NB4 (cell line): ENCODE data around the gene ZFP91.

Source experiments
- POLR2A ChIP-seq: IDR thresholded peaks from 2 replicates; pipeline ENCODE4 v1.6.1; 2011; ENCODE audit warnings: mild to moderate bottlenecking; ENCODE audit not compliant: insufficient read length; ENCODE audit errors: extremely low read depth
- TF ChIP-seq, protein P1 (sequence below): IDR thresholded peaks from 2 replicates; pipeline ENCODE4 v1.6.1; 2011; ENCODE audit warnings: low read depth, low read length
- TF ChIP-seq, protein P2 (sequence below): IDR thresholded peaks from one replicate; pipeline ENCODE4 v1.5.1; 2012; ENCODE audit warnings: low read depth, low read length

DNA sequence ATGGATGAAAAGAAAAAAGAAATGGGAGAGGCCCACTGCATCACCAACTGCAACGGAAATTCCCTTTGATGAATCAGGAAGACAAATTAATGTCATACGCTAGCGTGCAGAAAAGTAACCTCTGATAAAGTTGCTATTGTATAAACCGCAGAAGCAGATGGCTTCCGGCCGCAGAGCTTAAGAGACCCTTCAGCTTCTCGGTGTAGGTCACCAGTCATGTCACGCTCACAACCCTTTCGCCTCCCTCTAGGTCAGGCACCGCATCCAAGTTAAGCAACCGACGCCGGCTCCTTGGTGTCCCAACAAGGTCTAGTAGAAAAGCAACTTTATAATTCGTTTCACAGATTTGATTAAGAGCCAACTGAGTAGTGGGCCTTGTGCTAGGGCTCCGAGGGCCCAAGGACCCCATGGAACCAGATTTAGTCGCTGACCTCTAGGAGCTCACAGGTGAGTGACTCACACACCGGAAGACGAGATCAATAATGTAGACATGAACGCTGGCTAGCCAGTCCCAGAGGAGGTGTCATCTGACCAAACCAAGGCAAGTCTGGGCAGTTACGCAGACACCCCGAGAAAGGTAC, 1.2 kb upstream of the ZFP91 start:
- TF ChIP-seq, protein P1, sequence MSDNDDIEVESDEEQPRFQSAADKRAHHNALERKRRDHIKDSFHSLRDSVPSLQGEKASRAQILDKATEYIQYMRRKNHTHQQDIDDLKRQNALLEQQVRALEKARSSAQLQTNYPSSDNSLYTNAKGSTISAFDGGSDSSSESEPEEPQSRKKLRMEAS = peak; percentile 80
- TF ChIP-seq, protein P2, sequence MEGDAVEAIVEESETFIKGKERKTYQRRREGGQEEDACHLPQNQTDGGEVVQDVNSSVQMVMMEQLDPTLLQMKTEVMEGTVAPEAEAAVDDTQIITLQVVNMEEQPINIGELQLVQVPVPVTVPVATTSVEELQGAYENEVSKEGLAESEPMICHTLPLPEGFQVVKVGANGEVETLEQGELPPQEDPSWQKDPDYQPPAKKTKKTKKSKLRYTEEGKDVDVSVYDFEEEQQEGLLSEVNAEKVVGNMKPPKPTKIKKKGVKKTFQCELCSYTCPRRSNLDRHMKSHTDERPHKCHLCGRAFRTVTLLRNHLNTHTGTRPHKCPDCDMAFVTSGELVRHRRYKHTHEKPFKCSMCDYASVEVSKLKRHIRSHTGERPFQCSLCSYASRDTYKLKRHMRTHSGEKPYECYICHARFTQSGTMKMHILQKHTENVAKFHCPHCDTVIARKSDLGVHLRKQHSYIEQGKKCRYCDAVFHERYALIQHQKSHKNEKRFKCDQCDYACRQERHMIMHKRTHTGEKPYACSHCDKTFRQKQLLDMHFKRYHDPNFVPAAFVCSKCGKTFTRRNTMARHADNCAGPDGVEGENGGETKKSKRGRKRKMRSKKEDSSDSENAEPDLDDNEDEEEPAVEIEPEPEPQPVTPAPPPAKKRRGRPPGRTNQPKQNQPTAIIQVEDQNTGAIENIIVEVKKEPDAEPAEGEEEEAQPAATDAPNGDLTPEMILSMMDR = no peak
- peak; percentile 56 for TF ChIP-seq POLR2A
